ENCODE data around the gene ATP1A4.

Gene ATP1A4

GRCh38 chr1:160222546-160222945 lies 71.1 kb downstream of the ATP1A4 start:
- DNase-seq = no peak

GRCh38 chr1:160224606-160225005 lies 73.2 kb downstream of the ATP1A4 start:
- no peak for DNase-seq

- no peak for DNase-seq
Observed at GRCh38 chr1:160225345-160225744, 73.9 kb downstream of the ATP1A4 start.

GRCh38 chr1:160226623-160227022 lies 75.2 kb downstream of the ATP1A4 start:
- DNase-seq = no peak

GRCh38 chr1:160227034-160227433 lies 75.6 kb downstream of the ATP1A4 start:
- no peak for DNase-seq

- DNase-seq = no peak
Observed at GRCh38 chr1:160227561-160227960, 76.2 kb downstream of the ATP1A4 start.

GRCh38 chr1:160228431-160228830 lies 77.0 kb downstream of the ATP1A4 start:
- DNase-seq = no peak

- DNase-seq = no peak
Observed at GRCh38 chr1:160232911-160233310, 81.5 kb downstream of the ATP1A4 start.
